GM21717 (cell line): ENCODE data around the gene RAB17.
"Not testable (repeated sequence)": the region's sequence is repeated elsewhere in the genome, so short reads cannot be mapped to it uniquely, and the experiment has no call there.

ENCODE experiments used
- ATAC-seq: cut with Tn5 transposase; IDR thresholded peaks from one replicate; pipeline ENCODE4 v1.9.1; 2021; ENCODE audit warnings: mild to moderate bottlenecking, moderate library complexity; ENCODE audit not compliant: unreplicated experiment

The RAB17 gene

GRCh38 chr2:237625216-237625705 is 34.7 kb upstream of the RAB17 start:
- ATAC-seq = no peak

GRCh38 chr2:237624565-237624964 is 34.0 kb upstream of the RAB17 start:
- ATAC-seq = no peak

GRCh38 chr2:237623428-237624403 is 33.2 kb upstream of the RAB17 start:
- no peak for ATAC-seq

DNA sequence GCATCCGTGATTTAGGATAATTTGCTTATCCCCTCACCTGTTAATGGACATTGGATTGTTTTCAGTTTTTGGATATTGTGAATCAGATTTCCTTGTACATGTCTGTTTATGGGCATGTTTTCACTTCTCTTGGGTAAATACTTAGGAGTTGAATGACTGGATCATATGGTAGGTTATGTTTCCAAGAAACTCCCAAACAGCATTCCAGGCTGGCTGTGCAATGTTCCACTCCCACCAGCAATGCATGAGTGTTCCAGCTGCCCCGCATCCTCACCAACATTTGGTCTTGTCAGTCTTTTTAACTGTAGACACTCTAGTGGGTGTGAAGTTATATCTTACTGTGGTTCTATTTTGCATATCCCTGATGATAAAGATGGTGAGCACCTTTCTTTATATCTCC is 27.9 kb upstream of the RAB17 start:
- ATAC-seq = no peak

DNA sequence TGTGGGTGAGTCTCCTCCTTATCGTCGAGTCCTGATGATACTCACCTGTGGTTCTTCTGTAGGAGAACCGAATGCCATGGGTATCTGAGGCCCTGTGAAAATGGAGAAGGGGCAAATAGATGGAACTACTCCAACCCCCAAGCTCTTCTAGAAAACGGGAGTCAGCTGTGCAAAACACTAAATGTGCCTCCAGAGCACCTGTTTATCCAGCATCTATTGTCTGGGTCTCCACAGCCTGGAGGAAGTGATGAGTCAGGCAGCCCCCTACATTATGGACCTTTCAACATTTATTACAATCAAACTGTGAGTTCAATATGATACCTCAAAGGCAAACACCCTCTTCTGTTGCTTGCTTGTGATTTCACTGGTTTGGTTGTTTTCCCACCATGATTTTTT is 27.1 kb upstream of the RAB17 start:
- ATAC-seq = no peak

- ATAC-seq = no peak
Measured at GRCh38 chr2:237616734-237617586, 26.4 kb upstream of the RAB17 start.

DNA sequence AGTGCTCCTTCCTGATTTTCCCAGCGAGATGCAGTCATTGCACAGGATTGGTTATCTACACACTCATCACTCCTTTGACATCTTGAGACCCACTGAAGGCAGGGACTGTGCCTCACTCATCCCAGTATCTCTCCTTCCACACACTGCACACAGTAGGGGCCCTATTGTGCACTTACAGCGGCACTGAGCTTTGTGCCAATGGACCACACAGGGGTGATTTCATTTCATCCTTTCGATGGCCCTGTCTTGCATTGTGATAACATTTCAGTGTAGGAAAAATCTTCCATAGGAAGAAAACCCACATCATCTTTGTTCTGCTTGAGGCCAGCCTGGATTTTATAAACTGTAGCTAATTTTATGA is 25.8 kb upstream of the RAB17 start:
- no peak for ATAC-seq

DNA sequence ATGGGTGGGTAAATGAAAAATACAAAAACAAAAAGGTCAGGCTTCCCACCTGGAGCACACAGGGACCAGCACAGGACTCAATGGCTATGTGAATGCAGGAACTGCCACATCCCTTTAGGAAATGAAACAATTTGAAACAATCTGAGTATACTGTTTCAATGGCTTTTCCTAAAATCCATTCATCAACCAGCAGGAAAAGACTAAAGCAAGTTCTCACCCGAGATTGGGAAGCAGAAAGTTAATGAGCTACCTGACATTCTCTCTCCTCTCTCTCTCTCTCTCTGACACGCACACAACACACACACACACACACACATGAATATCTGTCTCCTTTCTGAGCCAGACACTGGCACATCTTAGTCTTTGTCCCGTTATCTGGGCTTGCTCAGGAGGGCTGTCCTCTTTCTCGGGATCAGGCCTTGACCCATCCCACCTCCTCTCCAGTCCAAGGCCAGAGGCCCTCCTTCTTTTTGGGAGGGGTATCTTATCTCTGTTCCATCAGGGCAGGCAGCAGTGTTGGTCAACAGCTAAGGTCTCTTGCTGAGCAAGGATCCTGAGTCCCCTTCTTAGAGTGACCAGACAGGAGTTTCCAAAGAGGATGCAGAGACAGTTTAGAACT is 25.2 kb upstream of the RAB17 start:
- no peak for ATAC-seq

- ATAC-seq = no peak
Measured at GRCh38 chr2:237614151-237614720, 23.7 kb upstream of the RAB17 start.

DNA sequence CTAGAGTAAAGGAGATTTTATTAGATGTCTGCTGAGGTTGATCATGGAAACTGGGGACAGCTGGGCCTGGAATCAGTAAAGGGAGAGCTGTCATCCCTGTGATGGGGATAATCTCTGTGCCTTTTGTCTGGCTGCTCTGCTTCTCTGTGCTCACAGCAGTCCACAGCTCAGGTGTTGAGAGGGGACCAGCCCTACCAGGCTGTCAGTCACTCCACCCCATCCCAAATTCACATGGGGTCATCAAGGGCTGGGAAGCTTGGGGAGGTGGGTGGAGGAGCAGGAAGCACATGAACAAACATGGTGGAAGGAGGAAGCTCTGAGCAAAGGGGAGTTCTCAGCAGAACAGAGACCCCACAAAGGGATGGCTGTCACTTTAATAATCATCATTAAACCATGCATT is 23.1 kb upstream of the RAB17 start:
- ATAC-seq = no peak

- no peak for ATAC-seq
Measured at GRCh38 chr2:237612527-237613357, 22.2 kb upstream of the RAB17 start.

DNA sequence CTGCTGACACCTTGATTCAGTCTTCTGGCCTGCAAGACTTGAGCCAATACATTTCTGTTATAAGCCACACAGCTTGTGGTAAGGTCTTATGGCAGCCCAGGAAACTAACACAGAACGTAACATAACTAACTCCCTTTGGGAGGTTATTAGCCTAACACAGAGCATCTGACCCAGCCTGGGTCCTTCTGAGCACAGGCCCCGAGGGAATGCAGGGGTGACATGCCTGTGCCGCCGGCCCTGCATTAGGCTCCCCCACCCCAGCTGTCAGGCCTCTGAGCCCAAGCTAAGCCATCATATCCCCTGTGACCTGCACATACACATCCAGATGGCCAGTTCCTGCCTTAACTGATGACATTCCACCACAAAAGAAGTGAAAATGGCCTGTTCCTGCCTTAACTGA is 16.0 kb upstream of the RAB17 start:
- ATAC-seq = not testable (repeated sequence)

DNA sequence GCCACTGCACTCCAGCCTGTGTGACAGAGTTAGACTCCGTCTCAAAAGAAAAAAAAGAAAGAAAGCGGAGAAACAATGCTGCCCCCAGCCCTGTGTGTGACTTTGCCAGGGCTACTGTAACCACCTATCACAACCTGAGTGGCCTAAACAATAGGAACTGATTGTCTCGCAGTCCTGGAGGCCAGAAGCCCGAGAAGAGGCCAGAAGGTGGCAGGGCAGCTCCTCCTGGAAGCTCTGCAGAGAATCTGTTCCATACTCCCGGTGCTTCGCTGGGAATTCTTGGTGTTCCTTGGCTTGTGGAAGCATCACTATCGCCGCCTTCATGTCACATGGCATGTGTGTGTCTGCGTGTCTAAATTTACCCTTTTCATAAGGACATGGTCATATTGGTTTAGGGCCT is 14.4 kb upstream of the RAB17 start:
- ATAC-seq = no peak

GRCh38 chr2:237604391-237604790 is 13.9 kb upstream of the RAB17 start:
- ATAC-seq = no peak

- no peak for ATAC-seq
Measured at GRCh38 chr2:237603718-237604362, 13.3 kb upstream of the RAB17 start.

- no peak for ATAC-seq
Measured at GRCh38 chr2:237603049-237603717, 12.6 kb upstream of the RAB17 start.

DNA sequence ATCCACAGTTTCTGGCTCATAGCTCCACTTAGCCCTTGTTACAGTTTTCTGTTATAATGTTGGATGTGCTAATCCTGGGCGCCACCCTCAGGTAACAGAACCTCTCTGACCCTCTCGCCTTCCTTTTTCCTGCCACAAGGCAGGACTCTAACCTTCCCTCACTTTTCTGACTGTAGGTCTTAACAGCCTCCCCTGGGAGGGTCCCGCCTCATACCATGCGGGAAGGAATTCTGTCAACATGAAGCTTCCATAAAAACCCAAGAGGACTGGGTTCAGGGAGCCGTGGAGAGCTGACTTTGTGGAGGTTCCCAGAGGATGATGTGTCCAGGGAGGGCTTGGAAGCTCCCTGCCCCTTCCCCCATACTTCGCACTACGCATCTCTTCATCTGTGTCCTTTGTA is 11.9 kb upstream of the RAB17 start:
- no peak for ATAC-seq

DNA sequence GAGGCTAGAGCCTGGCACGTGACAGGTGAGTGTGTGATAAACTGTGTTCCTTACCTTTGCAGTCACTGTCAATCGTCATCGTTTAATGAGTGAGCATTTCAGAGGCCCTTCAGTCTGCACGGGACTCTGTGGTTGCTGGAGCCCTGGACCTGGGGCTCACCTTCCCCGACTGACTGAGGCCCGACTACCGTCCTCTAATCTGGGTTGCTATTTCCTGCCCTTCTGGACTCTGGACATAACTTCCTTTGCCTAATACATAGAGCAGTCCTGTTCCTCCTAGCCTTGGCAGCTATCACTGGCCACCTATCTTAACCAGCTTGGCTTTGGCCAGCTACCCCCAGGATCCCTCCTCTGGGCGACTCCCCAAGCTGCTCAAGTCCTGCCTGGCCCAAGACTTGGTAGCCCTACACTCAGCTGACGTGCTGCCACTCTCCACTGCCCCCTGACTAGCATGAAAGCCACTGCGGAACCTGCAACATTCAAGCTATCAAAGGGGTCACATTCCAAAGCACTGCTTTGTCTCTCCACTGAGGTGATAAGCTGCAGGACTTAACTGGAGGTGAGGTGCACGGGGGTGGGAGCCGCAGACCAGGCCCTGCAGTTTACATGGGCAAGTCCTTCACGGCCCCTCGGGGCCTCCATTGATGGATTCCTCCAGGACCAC is 11.1 kb upstream of the RAB17 start:
- no peak for ATAC-seq
